Adrenal gland (tissue), 12 donors: ENCODE measurements around the gene PSMC3. TPM values are rescaled to one million over a fixed set of nuclear protein-coding genes. Genes with fewer than 3 reads are reported as not detected.

Experiments
- DNase-seq, 7 donors: peaks; one replicate each; pipeline ENCODE4 v3.0.0-alpha.2; 2019 to 2020
- H3K27ac ChIP-seq, 5 donors: fragments of 200-600 bp; sonication (generic) in 4 of 5; 1 replicate in 3 of 5; 2 replicates in 2 of 5; pipeline versions ENCODE4 v1.5.1 to v1.8.0; 2016 to 2020; ENCODE audit warnings: mild to moderate bottlenecking in 1 of 5
- H3K27me3 ChIP-seq: fragments of 200-600 bp; 2 replicates; pipeline ENCODE4 v1.8.0; 2021
- H3K36me3 ChIP-seq, 2 donors: fragments of 200-600 bp; replicated peaks in 1 of 2; 1 replicate in 1 of 2; 2 replicates in 1 of 2; pipeline versions ENCODE4 v1.5.1 to v1.8.0; 2018 to 2022
- H3K4me1 ChIP-seq, 2 donors: fragments of 200-600 bp; replicated peaks in 1 of 2; 1 replicate in 1 of 2; 2 replicates in 1 of 2; pipeline versions ENCODE4 v1.5.1 to v1.8.0; 2018 to 2021
- H3K4me3 ChIP-seq, 4 donors: fragments of 200-600 bp; sonication (generic) in 3 of 4; one replicate each; pipeline ENCODE4 v1.5.1; 2016 to 2018
- H3K9me3 ChIP-seq, 3 donors: fragments of 200-600 bp; sonication (generic) in 1 of 3; replicated peaks in 1 of 3; 1 replicate in 2 of 3; 2 replicates in 1 of 3; pipeline versions ENCODE4 v1.5.1 to v1.8.0; 2016 to 2021
- CTCF ChIP-seq, 6 experiments: fragments of 450-650 bp in 4 of 6; fragments of 200-600 bp in 2 of 6; sonication (generic) in 1 of 6; IDR thresholded peaks; 1 replicate in 5 of 6; 2 replicates in 1 of 6; pipeline versions ENCODE4 v1.5.1 to v1.8.0; 2016 to 2021; ENCODE audit warnings: antibody characterized with exemption in 6 of 6, mild to moderate bottlenecking in 2 of 6, moderate library complexity in 1 of 6
- POLR2A ChIP-seq, 2 donors: fragments of 450-650 bp; IDR thresholded peaks; one replicate each; pipeline ENCODE4 v1.6.1; 2017; ENCODE audit warnings: antibody characterized with exemption in 2 of 2, mild to moderate bottlenecking in 2 of 2, moderate library complexity in 1 of 2
- WGBS, 4 donors: extraction: QIAGEN DNeasy Blood & Tissue Kit in 2 of 4; methylation state at CpG; one replicate each; pipeline versions ENCODE4 v1.1.5 to v1.1.7; 2013 to 2017; 5-methylcytosine and 5-hydroxymethylcytosine counted together
- intact Hi-C, 2 donors: fragments of 100-400 bp; cut with DNase I; formaldehyde crosslinking; loops; one replicate each; pipeline versions ENCODE4 v1.14.1 to v1.15.0; 2022 to 2023
- polyA plus RNA-seq, 3 donors: library from polyadenylated mRNA; stranded (reverse); fragments of 200-250 nt in 2 of 3; fragments of 350-450 nt in 1 of 3; fragmentation: Illumina TruSeq in 1 of 3; extraction: RNeasy Lipid Tissue Mini Kit (QIAGEN cat#74804) in 1 of 3; gene quantifications; one replicate each; pipeline ENCODE4 v1.2.3, GENCODE V29; 2013 to 2014
- total RNA-seq, 9 donors: library from RNA; depleted of rRNA in 4 of 9; stranded (reverse); fragments of >200 nt in 4 of 9; fragments of 120-200 nt in 1 of 9; fragmentation: NEBNext Ultra II Directional in 1 of 9; extraction: Animal tissue kit (Norgen Biotek cat#: 25700) in 1 of 9; gene quantifications; one replicate each; pipeline versions ENCODE4 v1.1.0 to v1.2.4, GENCODE V29; 2013 to 2023
- donor health status: healthy with polysubstance abuse.
- donor health status: Bipolar disorder and iron deficiency.
- donor health status: DM: yes; HTN: yes; CAD: no.
- donor health status: DM: no; HTN: no; CAD: no.
- donor health status: DM: no; HTN: no; CAD: no.
- donor health status: DM: yes; HTN: yes; CAD: no.

The PSMC3 gene
- total and polyA plus RNA-seq, 12 donors: 85.4 to 291 (median 130) TPM

GRCh38 chr11:47400768-47401279, 25.4 kb downstream of the PSMC3 start:
- no peak for TF ChIP-seq CTCF (IDR thresholded peaks at IDR 0.05)
- no peak for TF ChIP-seq POLR2A (IDR thresholded peaks at IDR 0.05)
- H3K4me3 ChIP-seq: peak overlapping the region in 1 of 4 donors; percentile 74
- intact Hi-C loops: no loop called here
- no peaks in the 10 kb centered on the region for H3K36me3 ChIP-seq
- no peaks in the 10 kb centered on the region for H3K27me3 ChIP-seq
- peaks cover 16% of the 10 kb centered on the region in 2 donors for H3K4me1 ChIP-seq
- H3K27ac ChIP-seq: peak overlapping the region in 4 of 5 donors; percentile 41 to 86 (median 65)
- whole genome bisulfite sequencing, 4 donors: 3 to 21% (median 9%) methylated on average over 7 to 8 of the region's 8 CpGs
- no peak for DNase-seq
- no peaks in the 10 kb centered on the region for H3K9me3 ChIP-seq

- Histone ChIP-seq H3K27me3 (no peaks in the 10 kb centered on the region), H3K27ac (peak overlapping the region in 4 of 5 donors; percentile 41 to 86 (median 65)), H3K4me3 (peak overlapping the region in 1 of 4 donors; percentile 74), H3K9me3 (no peaks in the 10 kb centered on the region), H3K36me3 (no peaks in the 10 kb centered on the region), H3K4me1 (peaks cover 16% of the 10 kb centered on the region in 2 donors)
- DNase-seq: no peak
- TF ChIP-seq POLR2A (IDR thresholded peaks at IDR 0.05) (no peak), CTCF (IDR thresholded peaks at IDR 0.05) (no peak)
- intact Hi-C loops: no loop called here
- WGBS, 4 donors: 5 to 16% (median 10%) methylated on average over 15 to 46 of the region's 47 CpGs
These were observed 26.1 kb downstream of the PSMC3 start for GRCh38 chr11:47399860-47400767.

GRCh38 chr11:47398551-47398950, 27.7 kb downstream of the PSMC3 start:
- TF ChIP-seq POLR2A (IDR thresholded peaks at IDR 0.05) (no peak), CTCF (IDR thresholded peaks at IDR 0.05) (no peak)
- WGBS, 4 donors: 89 to 100% (median 100%) methylated on average over 1 of the region's 1 CpG
- H3K4me3 ChIP-seq: no peak overlapping the region
- DNase-seq: no peak
- no peaks in the 10 kb centered on the region for H3K27me3 ChIP-seq
- H3K27ac ChIP-seq: no peak overlapping the region
- intact Hi-C loops: no loop called here
- no peaks in the 10 kb centered on the region for H3K9me3 ChIP-seq
- H3K36me3 ChIP-seq: no peaks in the 10 kb centered on the region
- H3K4me1 ChIP-seq: peaks cover 16% of the 10 kb centered on the region in 2 donors

GRCh38 chr11:47398011-47398410, 28.2 kb downstream of the PSMC3 start:
- 89 to 96% (median 90%) methylated on average over 3 of the region's 3 CpGs for WGBS, 4 donors
- peaks cover 16% of the 10 kb centered on the region in 2 donors for H3K4me1 ChIP-seq
- H3K9me3 ChIP-seq: no peaks in the 10 kb centered on the region
- H3K27ac ChIP-seq: no peak overlapping the region
- H3K36me3 ChIP-seq: no peaks in the 10 kb centered on the region
- no peaks in the 10 kb centered on the region for H3K27me3 ChIP-seq
- TF ChIP-seq CTCF (IDR thresholded peaks at IDR 0.05) (no peak), POLR2A (IDR thresholded peaks at IDR 0.05) (no peak)
- no peak overlapping the region for H3K4me3 ChIP-seq
- intact Hi-C loops: no loop called here
- no peak for DNase-seq
